T-helper 1 cell treated with Interleukin-12 subunit alpha and Interleukin-12 subunit beta and Interleukin-4 antibody, amounts not matched to agents 30 μg/mL and 1 μg/mL, for 36 hours (primary cell): Measurements from ENCODE around the gene CFAP53.
"Not testable (repeated sequence)": the region's sequence is repeated elsewhere in the genome, so short reads cannot be mapped to it uniquely, and the experiment has no call there.

Experiments
- H3K27ac Mint-ChIP-seq: one replicate; pipeline ENCODE4 v1.8.0; 2021; ENCODE audit warnings: mild to moderate bottlenecking, mixed read lengths
- H3K27me3 Mint-ChIP-seq: one replicate; pipeline ENCODE4 v1.8.0; 2021; ENCODE audit warnings: low read depth, mixed read lengths
- H3K36me3 Mint-ChIP-seq: one replicate; pipeline ENCODE4 v1.8.0; 2021; ENCODE audit warnings: low read depth, mixed read lengths
- H3K4me1 Mint-ChIP-seq: one replicate; pipeline ENCODE4 v1.8.0; 2021; ENCODE audit warnings: low read depth, mixed read lengths
- H3K4me3 Mint-ChIP-seq: one replicate; pipeline ENCODE4 v1.8.0; 2021; ENCODE audit warnings: mild to moderate bottlenecking, moderate library complexity, mixed read lengths
- H3K9me3 Mint-ChIP-seq: one replicate; pipeline ENCODE4 v1.8.0; 2021; ENCODE audit warnings: mixed read lengths

CFAP53 gene

DNA sequence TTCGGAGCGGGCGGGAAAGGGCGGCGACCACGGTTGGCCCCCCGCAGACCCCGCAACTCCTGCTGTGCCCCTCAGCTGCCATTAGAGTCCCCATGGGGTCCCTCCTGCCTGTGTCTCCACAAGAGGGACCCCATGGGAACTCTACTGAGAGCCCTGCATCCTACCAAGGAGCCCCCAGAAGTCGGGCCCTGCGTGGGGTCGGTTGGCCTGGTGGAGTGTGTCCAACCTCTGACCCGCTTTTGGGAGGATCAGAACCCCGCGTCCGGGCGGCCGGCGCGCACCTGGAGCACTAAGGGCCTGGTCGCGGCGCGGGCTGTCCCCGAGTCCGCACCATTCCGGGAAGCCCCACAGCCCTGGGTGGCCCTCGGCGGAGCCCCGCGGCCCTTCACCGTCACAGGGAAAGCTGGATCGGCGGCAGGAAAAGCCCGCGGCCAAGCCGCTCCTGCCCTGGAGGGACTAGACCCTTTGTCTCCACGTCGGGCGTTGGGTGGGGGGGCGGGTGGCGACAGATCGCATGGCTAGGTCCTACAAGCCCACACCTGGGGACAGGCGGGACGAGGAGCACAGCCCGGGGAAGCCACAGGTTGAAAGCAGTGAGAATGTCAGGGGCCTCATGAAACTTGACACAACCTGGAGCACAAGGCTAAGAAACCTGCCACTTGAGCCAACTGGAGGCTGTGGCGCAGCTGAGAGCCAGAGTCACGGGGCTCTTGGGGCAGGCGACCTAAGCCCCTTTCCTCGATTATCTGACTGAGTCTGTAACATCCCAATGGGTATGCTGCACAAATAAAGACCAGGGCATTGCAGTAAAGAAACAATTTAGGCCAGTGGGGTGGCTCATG, 32.4 kb upstream of the CFAP53 start:
- H3K36me3 Mint-ChIP-seq: no peaks in the 10 kb centered on the region
- peaks cover 57% of the 10 kb centered on the region for H3K27me3 Mint-ChIP-seq
- H3K4me3 Mint-ChIP-seq: no peak overlapping the region
- peaks cover 8% of the 10 kb centered on the region for H3K4me1 Mint-ChIP-seq
- H3K9me3 Mint-ChIP-seq: no peaks in the 10 kb centered on the region
- no peak overlapping the region for H3K27ac Mint-ChIP-seq

DNA sequence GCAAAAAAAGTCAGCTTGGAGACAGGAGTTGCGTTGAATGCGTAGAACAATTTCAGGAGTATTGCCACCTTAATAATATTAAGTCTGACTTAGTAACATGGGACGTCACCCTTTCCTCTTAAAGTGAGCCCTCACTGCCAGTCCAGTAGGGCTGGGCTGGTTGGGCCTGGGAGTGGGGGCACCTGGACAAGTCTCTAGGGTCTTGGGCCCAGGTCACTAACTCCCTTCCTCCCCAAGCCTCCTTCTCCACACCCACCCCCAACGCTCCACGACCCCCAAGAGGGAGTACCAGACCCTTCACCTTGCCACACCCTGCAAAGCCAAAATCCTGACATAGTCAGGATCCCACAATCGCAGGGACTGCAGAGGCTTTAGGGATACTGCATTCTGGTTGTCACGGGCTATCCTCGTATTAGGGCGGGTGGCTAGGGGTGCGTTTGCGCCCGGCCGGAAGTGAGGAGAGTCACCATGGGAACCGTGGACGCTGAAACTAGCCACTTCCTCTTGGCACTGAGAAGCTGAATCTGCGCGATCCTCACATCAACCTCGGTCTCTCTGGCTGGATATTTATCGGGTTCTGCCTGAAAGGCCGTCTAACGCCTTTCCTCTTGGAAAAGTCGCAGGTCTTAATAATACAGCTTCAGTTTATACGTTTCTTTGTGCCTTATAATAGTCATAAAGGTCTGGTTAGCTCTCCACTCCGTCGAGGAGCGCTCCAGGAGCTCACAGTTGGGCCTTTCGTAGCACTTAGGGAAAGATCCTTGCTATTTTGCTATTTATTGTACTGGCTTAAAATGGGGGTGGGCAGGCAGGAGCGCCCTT, 31.5 kb upstream of the CFAP53 start:
- H3K9me3 Mint-ChIP-seq: no peaks in the 10 kb centered on the region
- H3K27me3 Mint-ChIP-seq: peaks cover 50% of the 10 kb centered on the region
- H3K4me1 Mint-ChIP-seq: peaks cover 8% of the 10 kb centered on the region
- H3K4me3 Mint-ChIP-seq: peak overlapping the region; percentile 62
- H3K27ac Mint-ChIP-seq: peak overlapping the region; percentile 45
- no peaks in the 10 kb centered on the region for H3K36me3 Mint-ChIP-seq

- Mint-ChIP-seq H3K9me3 (no peaks in the 10 kb centered on the region), H3K27me3 (peaks cover 15% of the 10 kb centered on the region), H3K4me1 (peaks cover 9% of the 10 kb centered on the region), H3K4me3 (no peak overlapping the region), H3K36me3 (no peaks in the 10 kb centered on the region), H3K27ac (no peak overlapping the region)
Measured at GRCh38 chr18:50293039-50293438, 26.7 kb upstream of the CFAP53 start.

GRCh38 chr18:50289108-50289443, 22.8 kb upstream of the CFAP53 start:
- Mint-ChIP-seq H3K27me3 (no peaks in the 10 kb centered on the region), H3K9me3 (no peaks in the 10 kb centered on the region), H3K36me3 (peaks cover 22% of the 10 kb centered on the region), H3K4me1 (peaks cover 20% of the 10 kb centered on the region), H3K4me3 (peak overlapping the region; percentile 72), H3K27ac (peak overlapping the region; percentile 68)

DNA sequence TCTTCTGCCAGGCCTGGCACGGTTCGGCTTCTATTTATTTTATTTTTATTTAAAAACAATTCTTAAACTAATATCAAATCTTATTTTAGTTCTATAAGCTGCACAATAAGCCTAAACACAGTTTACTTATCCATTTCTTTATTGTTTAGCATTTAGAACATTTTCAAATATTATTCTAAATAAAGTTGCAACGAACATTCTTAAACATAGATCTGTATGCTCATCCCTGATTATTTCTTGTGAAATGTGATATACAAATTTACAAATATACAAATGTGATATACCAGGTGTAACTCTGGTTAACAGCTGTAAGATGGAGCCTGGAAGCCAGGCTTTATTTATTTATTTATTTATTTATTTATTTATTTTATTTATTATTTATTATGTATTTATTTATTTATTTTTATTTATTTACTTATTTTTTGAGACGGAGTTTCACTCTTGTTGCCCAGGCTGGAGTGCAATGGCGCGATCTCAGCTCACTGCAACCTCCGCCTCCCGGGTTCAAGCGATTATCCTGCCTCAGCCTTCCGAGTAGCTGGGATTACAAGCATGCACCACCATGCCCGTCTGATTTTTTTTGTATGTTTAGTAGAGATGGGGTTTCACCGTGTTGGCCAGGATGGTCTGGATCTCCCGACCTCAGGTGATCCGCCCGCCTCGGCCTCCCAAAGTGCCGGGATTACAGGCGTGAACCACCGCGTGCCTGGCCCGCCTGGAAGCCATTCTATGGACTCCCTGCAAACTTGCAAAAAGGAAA, 22.2 kb upstream of the CFAP53 start:
- peak overlapping the region; percentile 99 for H3K4me3 Mint-ChIP-seq
- peak overlapping the region; percentile 98 for H3K27ac Mint-ChIP-seq
- H3K27me3 Mint-ChIP-seq, H3K9me3 Mint-ChIP-seq: not testable (repeated sequence)
- H3K4me1 Mint-ChIP-seq: peaks cover 23% of the 10 kb centered on the region
- peaks cover 27% of the 10 kb centered on the region for H3K36me3 Mint-ChIP-seq

DNA sequence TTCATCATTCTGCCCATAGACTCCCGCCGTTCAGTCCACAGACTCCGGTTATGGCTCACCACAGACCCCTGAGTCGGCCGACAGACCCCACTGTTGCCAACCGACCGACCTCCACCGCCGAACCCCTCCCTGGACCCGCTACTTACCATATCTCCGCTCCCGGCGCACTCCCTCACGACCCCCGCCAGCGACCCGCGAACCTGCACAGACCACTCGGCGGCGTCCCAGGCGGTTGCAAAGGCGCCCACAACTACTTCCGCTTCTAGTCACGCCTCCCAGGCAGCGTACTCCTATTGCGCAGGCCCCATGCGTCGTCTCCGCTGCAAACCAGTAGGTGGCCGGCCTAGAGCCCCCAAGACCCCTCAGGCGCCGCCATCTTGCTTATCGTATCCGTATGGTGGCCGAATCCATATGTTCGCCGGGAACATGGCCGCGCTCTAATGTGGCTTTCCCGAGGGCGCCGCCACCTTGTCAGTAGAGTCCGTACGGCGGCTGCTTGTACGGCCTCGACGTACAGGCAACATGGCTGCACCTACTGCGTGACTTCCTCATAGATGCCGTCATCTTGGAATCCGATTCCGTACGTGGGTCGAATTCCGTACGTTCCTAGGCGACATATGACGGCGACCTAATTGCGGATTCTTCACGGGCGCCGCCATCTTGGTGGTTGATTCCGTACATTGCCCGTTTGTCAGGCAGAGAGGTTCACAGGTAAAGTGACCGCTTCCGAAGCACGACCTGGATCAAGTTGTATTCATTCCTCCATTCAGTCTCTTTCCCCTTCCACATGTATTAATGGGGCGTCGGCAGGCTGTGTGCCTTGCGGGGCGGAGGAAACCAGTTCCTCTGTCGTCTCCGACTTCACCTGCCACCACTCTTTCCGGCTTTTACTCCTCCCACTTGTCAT, 21.4 kb upstream of the CFAP53 start, which contains the start of gene CXXC1:
Gene CXXC1 (minus strand): TSS at position 252 of the 907 bp plus-strand sequence. CDS start 103 bp downstream, at position 149.
- Mint-ChIP-seq H3K27ac (peak within 1 kb of the TSS; percentile 98), H3K36me3 (peaks cover 33% of the 10 kb centered on the region), H3K27me3 (no peaks in the 10 kb centered on the region), H3K4me1 (peaks cover 23% of the 10 kb centered on the region), H3K4me3 (peak within 1 kb of the TSS; percentile 99), H3K9me3 (no peaks in the 10 kb centered on the region)

GRCh38 chr18:50287028-50287440, 20.7 kb upstream of the CFAP53 start:
- peak overlapping the region; percentile 98 for H3K27ac Mint-ChIP-seq
- H3K36me3 Mint-ChIP-seq: peaks cover 40% of the 10 kb centered on the region
- H3K9me3 Mint-ChIP-seq: no peaks in the 10 kb centered on the region

DNA sequence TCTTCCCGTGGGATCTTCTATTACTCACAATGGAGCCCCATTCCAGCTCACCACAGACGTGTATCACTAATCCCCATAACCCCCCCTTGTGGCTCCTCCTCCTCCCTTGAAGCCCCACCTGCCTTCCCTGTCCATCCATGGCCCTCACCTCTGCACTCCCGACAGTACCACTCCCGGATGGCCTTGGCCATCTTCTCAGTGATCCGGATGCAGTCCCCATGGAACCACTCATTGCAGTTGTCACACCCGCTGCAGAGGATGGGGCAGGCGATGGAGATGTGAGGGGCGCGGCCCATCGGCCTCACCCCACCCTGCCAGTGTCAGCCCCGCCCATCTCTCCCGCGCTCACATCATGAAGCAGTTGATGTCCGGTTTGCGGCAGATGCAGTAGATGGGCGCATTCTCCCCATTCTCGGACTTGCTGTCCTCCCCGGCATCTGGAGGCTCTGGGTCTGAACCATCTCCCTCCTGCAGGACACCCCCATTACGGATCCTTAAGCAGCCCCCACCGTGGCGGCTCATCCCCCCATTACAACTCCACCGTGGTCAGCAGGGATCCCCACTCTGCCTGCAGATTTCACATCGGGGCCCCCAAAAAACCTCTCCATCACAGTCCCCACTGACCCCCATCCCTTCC, 20.2 kb upstream of the CFAP53 start:
- Mint-ChIP-seq H3K4me3 (peak overlapping the region; percentile 99), H3K27me3 (no peaks in the 10 kb centered on the region), H3K4me1 (peaks cover 23% of the 10 kb centered on the region), H3K36me3 (peaks cover 42% of the 10 kb centered on the region), H3K27ac (peak overlapping the region; percentile 98), H3K9me3 (no peaks in the 10 kb centered on the region)

More at GRCh38 chr18:50287028-50287440, 20.7 kb upstream of the CFAP53 start:
- Mint-ChIP-seq H3K4me1 (peaks cover 23% of the 10 kb centered on the region), H3K27me3 (no peaks in the 10 kb centered on the region), H3K4me3 (peak overlapping the region; percentile 99)

GRCh38 chr18:50285631-50286321, 19.5 kb upstream of the CFAP53 start:
- Mint-ChIP-seq H3K36me3 (peaks cover 48% of the 10 kb centered on the region), H3K4me1 (peaks cover 29% of the 10 kb centered on the region), H3K27ac (peak overlapping the region; percentile 98)

DNA sequence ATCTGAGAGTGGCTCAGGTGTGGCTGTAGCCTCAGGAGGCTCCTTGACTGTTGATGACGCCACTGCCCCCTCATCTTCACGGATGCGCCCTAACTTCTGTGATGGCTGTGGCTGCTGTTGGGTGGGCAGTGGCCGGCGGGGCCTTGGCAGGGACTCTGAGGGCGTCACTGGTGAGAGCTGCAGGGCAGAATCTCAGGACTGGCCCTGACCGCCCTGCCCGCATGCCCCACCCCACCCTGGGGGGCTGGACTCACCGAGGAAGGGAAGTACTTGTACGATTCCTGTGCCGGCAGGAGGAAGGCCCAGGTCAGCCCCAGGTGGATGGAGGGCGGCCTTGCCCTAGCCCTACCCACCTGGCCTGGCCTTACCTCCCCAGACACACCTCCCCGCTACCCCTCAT, 18.8 kb upstream of the CFAP53 start:
- Mint-ChIP-seq H3K4me1 (peaks cover 36% of the 10 kb centered on the region), H3K27me3 (no peaks in the 10 kb centered on the region), H3K4me3 (no peak overlapping the region), H3K36me3 (peaks cover 55% of the 10 kb centered on the region), H3K27ac (no peak overlapping the region), H3K9me3 (no peaks in the 10 kb centered on the region)

More at GRCh38 chr18:50285631-50286321, 19.5 kb upstream of the CFAP53 start:
- peak overlapping the region; percentile 99 for H3K4me3 Mint-ChIP-seq
- no peaks in the 10 kb centered on the region for H3K9me3 Mint-ChIP-seq
- no peaks in the 10 kb centered on the region for H3K27me3 Mint-ChIP-seq

DNA sequence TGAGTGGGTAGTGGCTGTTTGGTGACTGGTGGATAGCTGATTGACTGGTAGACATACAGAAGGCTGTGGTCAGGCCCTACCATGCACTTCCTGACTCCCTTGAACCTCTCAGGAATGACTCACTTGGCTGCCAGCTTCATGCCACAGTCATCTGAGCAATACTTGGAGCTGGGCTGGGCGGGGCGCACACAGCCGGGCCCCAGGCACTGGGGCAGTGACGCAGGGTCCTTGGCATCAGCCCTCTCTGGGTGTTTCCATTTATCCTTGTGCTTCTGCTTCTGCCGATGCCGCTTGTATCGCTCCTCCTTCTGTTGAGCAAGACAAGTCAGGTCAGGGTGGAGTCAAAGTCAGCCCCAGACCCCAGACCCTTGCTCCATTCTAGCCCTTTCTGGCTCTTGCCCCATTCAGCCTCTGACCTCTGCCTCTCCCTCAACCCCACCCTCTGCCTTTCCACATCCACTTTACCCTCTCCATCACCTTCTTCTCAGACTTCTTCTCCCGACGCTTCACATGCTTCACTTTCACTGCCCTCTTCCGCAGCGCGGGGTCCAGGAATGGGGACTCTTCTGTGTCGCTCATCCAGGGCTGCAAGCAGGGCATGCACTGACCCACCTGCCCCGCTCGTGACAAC, 18.1 kb upstream of the CFAP53 start:
- no peaks in the 10 kb centered on the region for H3K27me3 Mint-ChIP-seq
- H3K4me3 Mint-ChIP-seq: peak overlapping the region; percentile 18
- peaks cover 55% of the 10 kb centered on the region for H3K36me3 Mint-ChIP-seq
- H3K9me3 Mint-ChIP-seq: no peaks in the 10 kb centered on the region
- H3K4me1 Mint-ChIP-seq: peaks cover 40% of the 10 kb centered on the region
- no peak overlapping the region for H3K27ac Mint-ChIP-seq

GRCh38 chr18:50283469-50284209, 17.3 kb upstream of the CFAP53 start:
- H3K27me3 Mint-ChIP-seq: no peaks in the 10 kb centered on the region
- peaks cover 44% of the 10 kb centered on the region for H3K4me1 Mint-ChIP-seq
- peaks cover 59% of the 10 kb centered on the region for H3K36me3 Mint-ChIP-seq
- no peaks in the 10 kb centered on the region for H3K9me3 Mint-ChIP-seq
- H3K4me3 Mint-ChIP-seq: peak overlapping the region; percentile 30
- no peak overlapping the region for H3K27ac Mint-ChIP-seq
